Measurements from ENCODE around the gene DLG1. TPM values are rescaled to one million over a fixed set of nuclear protein-coding genes. Genes with fewer than 3 reads are reported as not detected.

DLG1 gene
- total and polyA plus RNA-seq, 12 donors, result 14.1 to 74.6 (median 58.4) TPM

GRCh38 chr3:197125636-197126035 lies 172.8 kb downstream of the DLG1 start:
- H3K36me3 ChIP-seq (replicated peaks in 1 of 2), result no peaks in the 10 kb centered on the region
- H3K4me1 ChIP-seq (replicated peaks in 1 of 2), result no peaks in the 10 kb centered on the region
- H3K27ac ChIP-seq, result no peak overlapping the region
- H3K9me3 ChIP-seq (replicated peaks in 1 of 3), result no peaks in the 10 kb centered on the region
- intact Hi-C loops (cut with DNase I), result no loop called here
- no peak for DNase-seq
- 72 to 87% (median 81%) methylated on average over 2 of the region's 2 CpGs for WGBS, 4 donors
- H3K4me3 ChIP-seq, result no peak overlapping the region
- no peaks in the 10 kb centered on the region for H3K27me3 ChIP-seq
- TF ChIP-seq POLR2A (IDR thresholded peaks at IDR 0.05) (no peak), CTCF (IDR thresholded peaks at IDR 0.05) (no peak)

- Histone ChIP-seq H3K4me3 (no peak overlapping the region), H3K36me3 (replicated peaks in 1 of 2) (no peaks in the 10 kb centered on the region), H3K4me1 (replicated peaks in 1 of 2) (no peaks in the 10 kb centered on the region), H3K27ac (no peak overlapping the region), H3K27me3 (no peaks in the 10 kb centered on the region), H3K9me3 (replicated peaks in 1 of 3) (no peaks in the 10 kb centered on the region)
- WGBS, 4 donors, result 87 to 97% (median 88%) methylated on average over 6 of the region's 6 CpGs
- TF ChIP-seq CTCF (IDR thresholded peaks at IDR 0.05) (no peak), POLR2A (IDR thresholded peaks at IDR 0.05) (no peak)
- no peak for DNase-seq
- intact Hi-C loops (cut with DNase I), result no loop called here
Measured at GRCh38 chr3:197124713-197125112, 173.7 kb downstream of the DLG1 start.

GRCh38 chr3:197122394-197122793 lies 176.0 kb downstream of the DLG1 start:
- H3K27me3 ChIP-seq, result no peaks in the 10 kb centered on the region
- H3K27ac ChIP-seq, result no peak overlapping the region
- H3K36me3 ChIP-seq (replicated peaks in 1 of 2), result no peaks in the 10 kb centered on the region
- no peak for TF ChIP-seq POLR2A (IDR thresholded peaks at IDR 0.05)
- no peak for TF ChIP-seq CTCF (IDR thresholded peaks at IDR 0.05)
- intact Hi-C loops (cut with DNase I), result no loop called here
- H3K4me1 ChIP-seq (replicated peaks in 1 of 2), result no peaks in the 10 kb centered on the region
- H3K9me3 ChIP-seq (replicated peaks in 1 of 3), result no peaks in the 10 kb centered on the region
- WGBS, 4 donors, result 46 to 76% (median 60%) methylated on average over 2 of the region's 2 CpGs
- H3K4me3 ChIP-seq, result no peak overlapping the region
- no peak for DNase-seq

- DNase-seq, result no peak
- 87 to 97% (median 89%) methylated on average over 2 of the region's 2 CpGs for WGBS, 4 donors
- Histone ChIP-seq H3K4me1 (replicated peaks in 1 of 2) (no peaks in the 10 kb centered on the region), H3K36me3 (replicated peaks in 1 of 2) (no peaks in the 10 kb centered on the region), H3K27me3 (no peaks in the 10 kb centered on the region), H3K4me3 (no peak overlapping the region), H3K27ac (no peak overlapping the region), H3K9me3 (replicated peaks in 1 of 3) (no peaks in the 10 kb centered on the region)
- intact Hi-C loops (cut with DNase I), result no loop called here
- TF ChIP-seq CTCF (IDR thresholded peaks at IDR 0.05) (no peak), POLR2A (IDR thresholded peaks at IDR 0.05) (no peak)
Measured at GRCh38 chr3:197117114-197117513, 181.3 kb downstream of the DLG1 start.

All from adrenal gland (tissue), 12 donors.